ENCODE data around the gene HIC1.
A peak's percentile ranks its signal among the peaks of the same experiment; 100 is the strongest.

DNA sequence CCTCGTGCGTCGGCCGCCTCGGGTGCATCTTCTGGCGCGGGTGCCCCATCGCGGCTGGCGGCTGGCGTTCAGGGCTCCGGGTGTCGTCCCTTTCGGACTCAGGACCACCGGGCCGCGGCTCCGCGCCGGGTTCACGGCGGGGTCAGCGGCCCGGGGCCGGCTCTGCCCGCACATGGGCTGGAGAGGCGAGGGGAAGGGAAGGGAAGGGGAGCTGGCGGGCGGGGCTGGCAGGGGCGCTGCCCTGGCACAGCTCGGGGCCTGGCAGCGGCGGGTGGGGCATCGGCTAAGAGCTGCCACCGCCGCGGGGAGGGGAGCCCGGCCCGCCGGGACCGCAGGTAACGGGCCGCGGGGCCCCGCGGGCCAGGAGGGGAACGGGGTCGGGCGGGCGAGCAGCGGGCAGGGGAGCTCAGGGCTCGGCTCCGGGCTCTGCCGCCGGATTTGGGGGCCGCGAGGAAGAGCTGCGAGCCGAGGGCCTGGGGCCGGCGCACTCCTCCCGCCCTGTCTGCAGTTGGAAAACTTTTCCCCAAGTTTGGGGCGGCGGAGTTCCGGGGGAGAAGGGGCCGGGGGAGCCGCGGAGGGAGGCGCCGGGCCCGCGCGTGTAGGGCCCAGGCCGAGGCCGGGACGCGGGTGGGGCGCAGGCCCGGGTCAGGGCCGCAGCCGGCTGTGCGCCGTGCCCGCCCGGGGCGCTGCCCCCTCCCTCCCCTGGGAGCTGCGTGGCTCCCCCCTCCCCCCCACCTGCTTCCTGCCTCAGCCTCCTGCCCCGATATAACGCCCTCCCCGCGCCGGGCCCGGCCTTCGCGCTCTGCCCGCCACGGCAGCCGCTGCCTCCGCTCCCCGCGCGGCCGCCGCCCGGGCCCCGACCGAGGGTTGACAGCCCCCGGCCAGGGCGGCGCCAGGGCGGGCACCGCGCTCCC lies 646 bp downstream of the HIC1 start:
- no peak for TF ChIP-seq CTCF (conservative IDR thresholded peaks at IDR 0.05; ENCODE audit: low read length)
- 0 out of 2 replicates have a peak, but pooled peaks have one; percentile 35 for TF ChIP-seq EZH2phosphoT487 (IDR thresholded peaks at IDR 0.05; ENCODE audit: borderline replicate concordance, low read depth, low read length)

Data from OCI-LY7 (cell line).